A204.1 (cell line): ENCODE measurements around the gene AMPH.

ENCODE experiments used
- FAIRE-seq: peaks from 2 replicates; lab custom pipeline; 2012; peaks lifted over from hg19 to GRCh38; lab: Jason Lieb, UNC

AMPH gene

GRCh38 chr7:38630720-38631673, at the start of gene AMPH:
Gene AMPH (minus strand): TSS chr7:38631373. CDS start chr7:38631351, 22 bp downstream.
- FAIRE-seq = no peak

DNA sequence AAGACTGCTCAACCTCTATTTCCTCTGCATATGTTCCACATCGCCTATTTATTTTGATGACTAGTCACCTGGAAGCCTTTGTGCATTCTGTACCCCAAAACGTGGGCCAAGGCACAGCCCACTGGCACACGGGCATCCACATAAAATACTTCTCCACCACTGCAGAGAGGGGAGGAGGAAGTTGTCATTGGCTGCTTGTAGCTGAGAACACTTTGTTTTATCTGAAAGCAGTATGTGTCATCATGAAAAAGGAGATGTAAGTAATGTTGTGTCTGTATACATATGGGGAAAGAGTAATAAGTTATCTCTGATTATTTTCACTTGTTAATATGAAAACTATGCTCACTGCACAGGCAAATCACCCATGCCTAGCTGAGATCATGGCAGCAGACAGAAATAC, 48.2 kb upstream of the AMPH start:
- no peak for FAIRE-seq

DNA sequence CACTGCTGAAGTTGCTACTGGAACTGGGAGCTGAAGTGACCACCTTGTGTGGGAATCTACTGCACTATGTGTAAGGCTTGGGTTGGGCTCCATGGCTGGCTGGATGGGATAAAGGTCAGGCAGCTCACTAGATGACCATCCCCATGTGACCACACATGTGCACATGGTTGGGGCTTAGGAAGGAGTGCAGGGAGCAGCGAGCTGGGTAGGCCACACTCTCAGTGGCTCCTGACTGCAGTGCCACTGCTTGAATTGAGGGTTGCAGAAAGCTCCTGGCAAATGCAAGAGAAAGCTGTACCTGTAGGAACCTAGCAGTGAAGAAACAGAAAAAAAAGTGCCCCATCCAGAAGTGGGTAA, 47.5 kb upstream of the AMPH start:
- FAIRE-seq = no peak

- no peak for FAIRE-seq
These were observed 47.0 kb upstream of the AMPH start for GRCh38 chr7:38677981-38678697.

GRCh38 chr7:38675494-38676106, 44.4 kb upstream of the AMPH start:
- no peak for FAIRE-seq

DNA sequence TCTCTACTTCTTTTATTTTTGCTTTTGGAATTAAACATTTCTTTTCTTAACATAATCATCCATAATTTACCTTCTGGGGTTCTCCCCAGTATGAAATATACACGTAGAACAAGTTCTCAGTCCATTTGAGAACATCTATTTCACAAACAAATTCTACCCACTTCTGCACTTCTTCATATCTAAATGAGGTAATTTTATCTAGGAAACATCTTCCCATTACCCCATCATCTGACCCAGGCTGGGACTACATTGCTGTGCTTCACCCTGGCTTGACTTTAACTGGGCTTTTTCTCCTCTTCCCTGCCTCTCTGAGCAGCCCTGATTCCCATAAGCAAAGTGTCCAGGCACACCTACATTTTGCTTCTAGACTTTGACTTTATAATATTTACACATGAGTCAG, 43.3 kb upstream of the AMPH start:
- no peak for FAIRE-seq

DNA sequence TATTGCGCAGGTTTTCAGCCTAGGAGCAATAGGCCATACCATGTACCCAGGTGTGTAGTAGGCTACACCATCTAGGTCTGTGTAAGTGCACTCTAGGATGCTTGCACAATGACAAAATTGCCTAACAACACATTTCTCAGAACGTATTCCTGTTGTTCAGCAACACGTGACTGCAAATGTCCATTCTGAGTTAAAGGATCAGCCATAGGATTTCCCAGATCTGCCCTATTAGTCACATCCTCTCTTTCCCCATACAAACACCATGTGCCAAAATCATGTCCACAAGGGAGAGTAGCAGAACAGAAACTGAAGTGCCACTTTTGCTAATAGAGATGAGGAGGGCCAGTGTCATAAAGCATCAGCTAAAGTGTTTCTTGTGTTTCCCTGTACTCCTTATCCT, 42.6 kb upstream of the AMPH start:
- no peak for FAIRE-seq

- FAIRE-seq = no peak
These were observed 41.0 kb upstream of the AMPH start for GRCh38 chr7:38671911-38672905.

- FAIRE-seq = no peak
These were observed 38.9 kb upstream of the AMPH start for GRCh38 chr7:38669965-38670520.

- no peak for FAIRE-seq
These were observed 33.8 kb upstream of the AMPH start for GRCh38 chr7:38664972-38665371.

DNA sequence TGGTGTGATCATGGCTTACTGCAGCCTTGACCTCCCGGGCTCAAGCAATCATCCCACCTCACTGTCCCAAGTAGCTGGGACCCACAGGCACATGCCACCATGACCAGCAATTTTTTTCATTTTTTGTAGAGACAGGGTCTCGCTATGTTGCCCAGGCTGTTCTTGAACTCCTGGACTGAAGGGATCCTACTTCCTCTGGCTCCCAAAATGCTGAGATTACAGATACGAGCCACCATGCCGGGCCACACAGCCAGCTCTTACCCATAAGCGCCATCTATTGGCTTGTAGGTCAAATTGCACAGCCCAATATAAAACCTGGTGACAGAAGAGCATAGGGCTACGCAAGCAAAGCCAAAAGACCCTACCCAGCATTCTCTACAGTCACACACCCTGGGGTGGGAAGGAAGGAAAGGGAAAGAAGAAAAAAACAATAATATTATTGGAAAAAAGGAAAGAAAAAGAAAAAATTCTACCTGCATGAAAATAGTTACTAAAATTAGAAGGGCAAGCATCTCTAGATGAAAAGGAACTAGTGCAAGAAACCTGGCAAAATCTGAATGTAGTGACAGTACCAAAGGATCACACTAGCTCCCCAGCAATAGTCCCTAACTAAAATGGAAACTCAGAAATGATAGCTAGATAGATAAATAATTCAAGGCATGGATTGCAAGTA, 29.4 kb upstream of the AMPH start:
- no peak for FAIRE-seq

GRCh38 chr7:38659931-38660330, 28.8 kb upstream of the AMPH start:
- FAIRE-seq = no peak

GRCh38 chr7:38658921-38659320, 27.7 kb upstream of the AMPH start:
- FAIRE-seq = no peak

DNA sequence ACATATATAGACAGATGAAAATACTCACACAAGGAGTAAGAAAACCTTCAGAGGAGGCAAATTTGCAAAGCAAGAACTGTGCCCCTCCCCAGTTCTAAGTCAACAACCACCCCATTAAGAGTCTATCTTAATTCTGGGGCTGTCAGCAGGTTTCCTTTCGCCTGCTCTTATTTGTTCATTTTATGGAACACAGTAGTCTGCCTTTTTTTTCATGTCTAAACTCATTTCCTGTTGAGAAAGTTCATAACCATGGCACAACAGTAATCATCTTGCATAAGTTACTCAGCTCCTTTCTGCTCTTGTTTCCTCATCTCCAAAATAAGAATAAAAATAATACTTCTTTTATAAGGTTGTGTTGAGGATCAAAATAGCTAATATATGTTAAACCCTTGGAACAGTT, 25.8 kb upstream of the AMPH start:
- FAIRE-seq = no peak

DNA sequence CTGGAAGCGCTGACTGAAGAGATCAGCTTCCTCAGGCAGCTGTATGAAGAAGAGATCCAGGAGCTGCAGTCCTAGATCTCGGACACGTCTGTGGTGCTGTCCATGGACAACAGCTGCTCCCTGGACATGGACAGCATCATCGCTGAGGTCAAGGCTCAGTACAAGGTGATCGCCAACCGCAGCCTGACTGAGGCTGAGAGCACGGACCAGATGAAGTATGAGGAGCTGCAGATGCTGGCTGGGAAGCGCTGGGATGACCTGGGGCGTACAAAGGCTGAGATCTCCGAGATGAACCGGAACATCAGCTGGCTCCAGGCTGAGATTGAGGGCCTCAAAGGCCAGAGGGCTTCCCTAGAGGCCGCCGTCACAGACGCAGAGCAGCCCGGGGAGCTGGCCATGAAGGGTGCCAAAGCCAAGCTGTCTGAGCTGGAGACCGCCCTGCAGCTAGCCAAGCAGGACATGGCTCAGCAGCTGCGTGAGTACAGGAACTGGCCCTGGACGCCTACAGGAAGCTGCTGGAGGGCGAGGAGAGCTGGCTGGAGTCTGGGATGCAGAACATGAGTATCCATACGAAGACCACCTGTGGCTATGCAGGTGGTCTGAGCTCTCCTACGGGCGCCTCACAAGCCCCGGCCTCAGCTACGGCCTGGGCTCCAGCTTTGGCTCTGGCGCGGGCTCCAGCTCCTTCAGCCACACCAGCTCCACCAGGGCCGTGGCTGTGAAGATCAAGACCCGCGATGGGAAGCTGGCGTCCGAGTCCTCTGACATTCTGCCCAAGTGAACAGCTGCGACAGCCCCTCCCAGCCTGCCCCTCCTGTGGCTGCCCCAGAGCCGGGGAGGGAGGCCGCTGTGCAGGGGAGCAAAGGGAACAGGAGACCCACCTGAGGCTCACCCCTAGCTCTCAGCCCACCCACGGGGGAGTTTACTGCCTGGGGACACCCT, 24.9 kb upstream of the AMPH start:
- no peak for FAIRE-seq

DNA sequence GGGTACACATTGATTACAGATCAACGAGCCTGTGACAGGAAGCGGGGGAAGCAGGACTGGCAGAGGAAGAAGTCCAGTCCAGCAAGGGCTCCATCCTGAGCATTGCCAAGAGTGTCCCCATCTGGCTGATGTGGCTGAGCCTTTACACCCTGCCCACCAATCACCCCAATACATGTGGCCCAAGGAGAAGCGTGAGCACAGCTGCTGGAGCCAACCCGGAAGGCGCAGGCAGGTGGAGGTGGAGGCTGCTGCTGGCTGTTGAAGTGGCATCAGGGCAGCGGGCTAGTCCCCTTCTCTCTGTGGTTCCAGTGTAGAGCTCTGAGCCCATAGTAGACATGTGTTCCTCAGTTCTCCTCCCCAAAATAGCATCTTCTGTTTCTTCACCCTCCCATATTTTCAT, 6.8 kb upstream of the AMPH start:
- no peak for FAIRE-seq

DNA sequence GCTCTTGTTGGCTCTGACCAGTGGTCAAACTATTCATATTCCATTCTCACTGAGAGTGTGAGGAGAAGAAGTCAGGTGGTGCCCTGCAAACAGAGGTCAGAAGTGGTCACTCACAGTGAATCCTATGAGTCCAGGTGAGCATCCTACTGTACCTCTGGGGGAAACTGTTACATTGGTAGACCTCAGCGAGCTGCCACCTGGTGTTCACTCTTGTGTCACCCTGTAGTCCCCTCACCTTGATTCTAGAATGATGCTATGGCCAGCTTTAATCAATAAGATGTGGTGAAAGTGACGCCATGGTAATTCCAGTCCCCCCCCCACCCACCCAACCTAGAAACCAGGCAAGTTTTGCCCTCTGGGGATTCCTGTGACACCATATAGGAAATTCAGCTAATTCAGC, 1.2 kb upstream of the AMPH start:
- no peak for FAIRE-seq

DNA sequence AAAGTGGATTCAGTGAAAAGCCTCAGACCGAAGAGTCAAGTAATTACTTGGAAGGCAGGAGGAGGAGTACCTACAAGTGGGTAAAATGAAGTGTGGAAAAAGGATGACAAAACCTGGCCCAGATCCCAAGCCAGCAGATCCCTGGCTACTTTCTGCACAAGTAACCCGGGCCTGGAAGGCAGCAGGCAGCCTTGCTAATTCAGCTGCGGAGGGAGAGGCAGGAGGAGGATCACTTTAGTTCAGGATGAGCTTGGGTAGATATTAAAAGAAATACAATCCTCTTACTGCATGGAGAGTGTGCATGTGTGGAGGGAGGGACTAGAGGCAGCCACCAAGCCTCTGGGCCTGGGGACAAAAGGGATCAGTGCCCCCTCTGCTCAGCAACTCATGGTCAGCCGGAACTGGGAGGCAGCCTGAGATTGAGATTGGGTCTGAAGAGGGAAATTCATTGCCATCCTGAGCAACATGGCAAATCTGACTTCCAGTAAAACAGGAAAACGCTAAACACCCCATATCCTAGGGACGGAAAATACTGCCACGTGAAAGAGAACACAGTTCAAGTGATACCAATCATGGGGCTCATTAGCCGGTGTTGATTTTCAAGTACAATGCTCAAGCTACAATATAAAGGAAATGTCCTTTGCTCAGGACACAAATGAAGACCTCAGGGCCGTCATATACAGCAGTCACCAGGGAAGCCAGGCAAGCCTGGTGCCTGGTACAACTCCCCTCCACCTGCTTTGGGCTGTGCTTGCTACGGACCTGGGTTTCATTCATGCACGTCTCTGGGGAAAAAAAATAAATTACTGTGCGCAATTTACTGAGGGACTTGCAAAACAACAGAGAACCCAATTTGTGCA, 1.3 kb downstream of the AMPH start:
- no peak for FAIRE-seq
